Measurements from ENCODE around the gene SPTSSA.
"Not testable (repeated sequence)": the region's sequence is repeated elsewhere in the genome, so short reads cannot be mapped to it uniquely, and the experiment has no call there.

DNA sequence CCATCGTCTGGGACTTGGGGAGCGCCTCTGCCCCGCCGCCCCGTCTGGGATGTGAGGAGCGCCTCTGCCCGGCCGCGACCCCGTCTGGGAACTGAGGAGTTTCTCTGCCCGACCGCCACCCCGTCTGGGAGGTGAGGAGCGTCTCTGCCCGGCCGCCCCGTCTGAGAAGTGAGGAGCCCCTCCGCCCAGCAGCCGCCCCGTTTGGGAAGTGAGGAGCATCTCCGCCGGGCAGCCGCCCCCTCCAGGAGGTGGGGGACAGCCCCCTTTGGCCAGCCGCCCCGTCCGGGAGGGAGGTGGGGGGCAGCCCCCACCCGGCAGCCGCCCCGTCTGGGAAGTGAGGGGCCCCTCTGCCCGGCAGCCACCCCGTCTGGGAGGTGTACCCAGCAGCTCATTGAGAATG lies 14.0 kb upstream of the SPTSSA start:
- not testable (repeated sequence) for TF ChIP-seq POLR2AphosphoS5 (IDR thresholded peaks at IDR 0.05; ENCODE audit: low read depth, low read length); TAF1 (IDR thresholded peaks at IDR 0.05; ENCODE audit: low read depth, low read length); POLR2A (IDR thresholded peaks at IDR 0.05; ENCODE audit: low read depth, low read length); SPI1 (IDR thresholded peaks at IDR 0.05; ENCODE audit: low read depth, low read length); PAX5 (IDR thresholded peaks at IDR 0.05; ENCODE audit: insufficient read depth, low read length, severe bottlenecking); POU2F2 (IDR thresholded peaks at IDR 0.05; ENCODE audit: low read depth, low read length)
